SK-N-SH (cell line): Measurements from ENCODE around the gene ABCA7. TPM values are rescaled to one million over a fixed set of nuclear protein-coding genes. Genes with fewer than 3 reads are reported as not detected.

Experiments
- CTCF ChIA-PET: fragments of 300-600, 350-600 bp; formaldehyde crosslinking; extraction: SDS; loops from one replicate; lab custom pipeline; 2021; lab: Yijun Ruan, JAX
- POLR2A ChIA-PET: fragments of 350-600 bp; sonication (Branson Sonifier 250); formaldehyde crosslinking; extraction: SDS; loops from one replicate; lab custom pipeline; 2020; ENCODE audit warnings: antibody characterized with exemption, inconsistent platforms; lab: Yijun Ruan, JAX
- DNase-seq: peaks from one replicate; pipeline ENCODE4 v3.0.0; 2012
- H2AFZ ChIP-seq: fragments of 200-600 bp; sonication (generic); 2 replicates; pipeline ENCODE4 v1.8.1; 2016; ENCODE audit warnings: antibody characterized with exemption, mild to moderate bottlenecking, low read depth
- H3F3A ChIP-seq: fragments of 200-600 bp; sonication (generic); replicated peaks from 2 replicates; pipeline ENCODE3; 2016; ENCODE audit warnings: antibody characterized with exemption, mild to moderate bottlenecking; ENCODE audit not compliant: insufficient read depth
- H3K27ac ChIP-seq, 2 experiments: fragments of 200-500 bp in 1 of 2; fragments of 200-600 bp in 1 of 2; sonication (Bioruptor generic) in 1 of 2; sonication (generic), shearing (Covaris generic) in 1 of 2; 2 replicates each; pipeline versions ENCODE4 v1.5.1 to v1.6.1; 2014 to 2016; ENCODE audit warnings: low read depth in 2 of 2, inconsistent platforms in 1 of 2, low read length in 1 of 2, mild to moderate bottlenecking in 1 of 2, mixed read lengths in 1 of 2
- H3K27me3 ChIP-seq: fragments of 200-600 bp; sonication (generic), shearing (Covaris generic); 2 replicates; pipeline ENCODE4 v1.6.1; 2016; ENCODE audit warnings: mixed run types; ENCODE audit not compliant: insufficient read depth
- H3K36me3 ChIP-seq, 2 experiments: fragments of 200-500 bp in 1 of 2; fragments of 200-600 bp in 1 of 2; sonication (Bioruptor generic) in 1 of 2; sonication (generic) in 1 of 2; replicated peaks in 1 of 2; 2 replicates each; pipeline versions ENCODE3 to v1.5.1; 2014 to 2016; ENCODE audit warnings: low read length in 1 of 2, mild to moderate bottlenecking in 1 of 2; ENCODE audit not compliant: insufficient read depth in 2 of 2, control insufficient read depth in 1 of 2
- H3K4me1 ChIP-seq, 2 experiments: fragments of 200-500 bp in 1 of 2; fragments of 200-600 bp in 1 of 2; sonication (Bioruptor generic) in 1 of 2; sonication (generic), shearing (Covaris generic) in 1 of 2; 2 replicates each; pipeline versions ENCODE4 v1.5.1 to v1.6.1; 2014 to 2016; ENCODE audit warnings: low read depth in 1 of 2, low read length in 1 of 2, mixed run types in 1 of 2; ENCODE audit not compliant: insufficient read depth in 2 of 2, control insufficient read depth in 1 of 2
- H3K4me2 ChIP-seq: fragments of 200-600 bp; sonication (generic), shearing (Covaris generic); 2 replicates; pipeline ENCODE4 v1.6.1; 2017; ENCODE audit warnings: mixed run types
- H3K4me3 ChIP-seq, 2 experiments: fragments of 200-500 bp in 1 of 2; fragments of 200-600 bp in 1 of 2; sonication (Bioruptor generic) in 1 of 2; sonication (generic), shearing (Covaris generic) in 1 of 2; 2 replicates each; pipeline versions ENCODE4 v1.5.1 to v1.8.1; 2014 to 2016; ENCODE audit warnings: low read depth in 2 of 2, inconsistent platforms in 1 of 2, low read length in 1 of 2, mild to moderate bottlenecking in 1 of 2, mixed read lengths in 1 of 2, moderate library complexity in 1 of 2
- H3K79me2 ChIP-seq: fragments of 200-600 bp; sonication (generic); 2 replicates; pipeline ENCODE4 v1.8.1; 2017; ENCODE audit warnings: mild to moderate bottlenecking; ENCODE audit not compliant: insufficient read depth
- H3K9ac ChIP-seq: fragments of 200-600 bp; sonication (generic); 2 replicates; pipeline ENCODE4 v1.6.1; 2017; ENCODE audit warnings: mixed run types
- H3K9me2 ChIP-seq: fragments of 200-600 bp; sonication (generic); 2 replicates; pipeline ENCODE4 v1.6.1; 2017; ENCODE audit warnings: mixed run types
- H3K9me3 ChIP-seq: fragments of 200-600 bp; sonication (generic); 2 replicates; pipeline ENCODE4 v1.6.1; 2017; ENCODE audit warnings: mixed run types, mild to moderate bottlenecking, moderate library complexity
- H4K20me1 ChIP-seq: fragments of 200-600 bp; sonication (generic); 2 replicates; pipeline ENCODE4 v1.6.1; 2017; ENCODE audit warnings: mild to moderate bottlenecking, mixed run types; ENCODE audit not compliant: insufficient read depth
- ELF1 ChIP-seq: IDR thresholded peaks from 2 replicates; pipeline ENCODE4 v1.4.0; 2012
- EZH2phosphoT487 ChIP-seq: fragments of 200-600 bp; sonication (generic); IDR thresholded peaks from 2 replicates; pipeline ENCODE4 v1.6.1; 2017; ENCODE audit warnings: low read depth, mixed run types, mild to moderate bottlenecking, antibody characterized with exemption, moderate library complexity, borderline replicate concordance
- FOSL2 ChIP-seq: IDR thresholded peaks from 2 replicates; pipeline ENCODE4 v1.4.0; 2012; ENCODE audit warnings: low read depth, mild to moderate bottlenecking, moderate library complexity, borderline replicate concordance
- FOXJ3 ChIP-seq: sonication (generic); formaldehyde crosslinking; IDR thresholded peaks from 2 replicates; pipeline ENCODE4 v1.5.1; 2020; ENCODE audit warnings: mild to moderate bottlenecking, missing genetic modification reagents
- GATA2 ChIP-seq: sonication (generic); formaldehyde crosslinking; IDR thresholded peaks from 2 replicates; pipeline ENCODE4 v1.5.0; 2020; ENCODE audit warnings: mild to moderate bottlenecking, missing genetic modification reagents
- JUND ChIP-seq: IDR thresholded peaks from 2 replicates; pipeline ENCODE4 v1.4.0; 2012
- MEF2A ChIP-seq: IDR thresholded peaks from 2 replicates; pipeline ENCODE4 v1.4.0; 2012; ENCODE audit warnings: low read depth, borderline replicate concordance
- MXI1 ChIP-seq: IDR thresholded peaks from 2 replicates; pipeline ENCODE4 v1.6.1; 2012; ENCODE audit warnings: mild to moderate bottlenecking, low read depth, low read length, improper control_type of control experiment
- NRF1 ChIP-seq: IDR thresholded peaks from 2 replicates; pipeline ENCODE4 v1.6.1; 2012; ENCODE audit warnings: low read depth, mild to moderate bottlenecking, low read length
- POLR2AphosphoS5 ChIP-seq: IDR thresholded peaks from 2 replicates; pipeline ENCODE4 v1.6.1; 2012; ENCODE audit warnings: low read depth, low read length
- RCOR1 ChIP-seq: fragments of 150-350 bp; IDR thresholded peaks from 2 replicates; pipeline ENCODE4 v1.6.1; 2017; ENCODE audit warnings: antibody characterized with exemption, low read length
- RXRA ChIP-seq: IDR thresholded peaks from 2 replicates; pipeline ENCODE4 v1.4.0; 2012; ENCODE audit warnings: low read depth, mild to moderate bottlenecking, borderline replicate concordance
- SMC3 ChIP-seq: IDR thresholded peaks from 2 replicates; pipeline ENCODE4 v1.6.1; 2012; ENCODE audit warnings: low read depth, low read length, improper control_type of control experiment
- TAF1 ChIP-seq: IDR thresholded peaks from 2 replicates; pipeline ENCODE4 v1.6.1; 2012; ENCODE audit warnings: low read depth, mild to moderate bottlenecking, low read length, moderate library complexity, borderline replicate concordance
- TCF12 ChIP-seq: IDR thresholded peaks from 2 replicates; pipeline ENCODE4 v1.4.0; 2012
- TEAD4 ChIP-seq: IDR thresholded peaks from 2 replicates; pipeline ENCODE4 v1.4.0; 2012; ENCODE audit warnings: mild to moderate bottlenecking, borderline replicate concordance; ENCODE audit not compliant: insufficient read depth
- WGBS: methylation state at CpG from one replicate; pipeline ENCODE4 v1.1.6; 2017; ENCODE audit warnings: low lambda C conversion rate; 5-methylcytosine and 5-hydroxymethylcytosine counted together
- polyA plus RNA-seq, 3 experiments: library from polyadenylated mRNA; depleted of rRNA; stranded (reverse); fragments of >200 nt; gene quantifications; 2 replicates each; pipeline ENCODE4 v1.2.3, GENCODE V29; 2012
- TF ChIP-seq, protein P1 (sequence below): IDR thresholded peaks from 2 replicates; pipeline ENCODE4 v1.4.0; 2012; ENCODE audit warnings: low read depth

The ABCA7 gene
- polyA plus RNA-seq, 1 of the 3 experiments (the other 2 are of a cell fraction), result 7.8 TPM

GRCh38 chr19:1053176-1054101 lies 13.5 kb downstream of the ABCA7 start:
- Histone ChIP-seq H3K9me3 (peaks cover 11% of the 10 kb centered on the region; the same call in 1 of the 2 replicates), H3K27me3 (no peaks in the 10 kb centered on the region), H2AFZ (no peak overlapping the region), H3K4me3 (no peak overlapping the region), H4K20me1 (no peaks in the 10 kb centered on the region), H3K4me1 (no peaks in the 10 kb centered on the region), H3K36me3 (no peaks in the 10 kb centered on the region), H3F3A (peaks cover 4% of the 10 kb centered on the region), H3K9ac (no peak overlapping the region), H3K79me2 (no peaks in the 10 kb centered on the region), H3K9me2 (no peaks in the 10 kb centered on the region), H3K4me2 (no peak overlapping the region), H3K27ac (no peak overlapping the region)
- CTCF ChIA-PET, result interaction anchor here (0.9 to 1.3 kb wide), 4 partner anchors 10 to 140 kb away, joined by 3 to 6 read pairs (median 5); partner anchors contain the start of gene ARHGAP45
- WGBS, result 76% methylated on average over 19 of the region's 31 CpGs
- TF ChIP-seq, protein P1, sequence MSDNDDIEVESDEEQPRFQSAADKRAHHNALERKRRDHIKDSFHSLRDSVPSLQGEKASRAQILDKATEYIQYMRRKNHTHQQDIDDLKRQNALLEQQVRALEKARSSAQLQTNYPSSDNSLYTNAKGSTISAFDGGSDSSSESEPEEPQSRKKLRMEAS, result no peak
- no peak for TF ChIP-seq TEAD4
- no peak for TF ChIP-seq SMC3
- no peak for TF ChIP-seq EZH2phosphoT487
- no peak for TF ChIP-seq TCF12
- TF ChIP-seq RCOR1, result no peak
- TF ChIP-seq JUND, result no peak
- TF ChIP-seq POLR2AphosphoS5, result no peak
- TF ChIP-seq FOSL2, result no peak
- TF ChIP-seq MXI1, result no peak
- TF ChIP-seq RXRA, result no peak
- TF ChIP-seq GATA2 (CRISPR knock-in tag), result no peak
- no peak for TF ChIP-seq ELF1
- no peak for TF ChIP-seq TAF1
- TF ChIP-seq FOXJ3 (CRISPR knock-in tag), result no peak
- no peak for TF ChIP-seq NRF1
- no peak for TF ChIP-seq MEF2A
- no peak for DNase-seq
- POLR2A ChIA-PET, result no interaction called here
